Measurements from ENCODE around the gene RPL29. TPM values are rescaled to one million over a fixed set of nuclear protein-coding genes. Genes with fewer than 3 reads are reported as not detected.
A peak's percentile ranks its signal among the peaks of the same experiment; 100 is the strongest.

RPL29 gene
- total and polyA plus RNA-seq, 2 of the 13 experiments (the other 11 are each of a cell fraction or from before 2014, with no cell fraction given): 1,348 to 2,263 TPM

DNA sequence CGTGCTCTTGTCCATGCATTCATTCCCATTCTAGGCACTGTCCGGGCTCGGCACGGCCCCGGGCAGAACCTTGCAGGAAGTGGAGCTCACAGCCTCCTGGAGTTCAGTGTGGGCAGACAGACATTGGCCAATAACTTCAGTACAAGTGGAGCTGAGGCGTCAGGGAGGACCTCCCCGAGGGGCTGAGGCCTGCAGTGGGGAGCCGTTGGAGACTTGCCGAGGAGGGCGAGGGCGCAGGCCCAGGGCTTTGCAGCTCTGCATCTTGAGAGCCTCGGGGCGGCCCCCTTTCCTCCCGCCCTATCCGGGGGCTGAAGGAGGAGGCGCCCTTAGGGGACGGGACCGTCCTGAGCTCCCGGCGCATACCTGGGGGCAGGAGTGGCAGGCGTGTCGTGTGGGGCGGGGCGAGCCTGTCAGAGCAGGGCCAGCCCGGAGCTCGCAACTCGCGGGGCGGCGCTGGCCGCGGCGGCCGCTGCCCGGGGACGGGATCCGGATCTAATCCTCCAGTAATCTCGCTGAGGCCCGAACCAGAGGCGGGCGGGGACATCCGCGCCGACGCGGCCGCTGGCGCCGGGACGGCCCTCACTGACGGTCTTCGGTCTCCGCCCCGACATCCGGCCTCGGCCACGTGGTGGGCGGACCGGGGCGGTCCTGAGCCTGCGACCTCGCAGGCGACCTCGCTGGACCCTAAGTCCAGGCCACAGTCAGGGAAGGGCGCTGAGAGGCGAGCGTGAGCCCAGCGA is 12.7 kb downstream of the RPL29 start, which contains the start of gene ACY1 (continued):
- TF ChIP-seq, protein P1, sequence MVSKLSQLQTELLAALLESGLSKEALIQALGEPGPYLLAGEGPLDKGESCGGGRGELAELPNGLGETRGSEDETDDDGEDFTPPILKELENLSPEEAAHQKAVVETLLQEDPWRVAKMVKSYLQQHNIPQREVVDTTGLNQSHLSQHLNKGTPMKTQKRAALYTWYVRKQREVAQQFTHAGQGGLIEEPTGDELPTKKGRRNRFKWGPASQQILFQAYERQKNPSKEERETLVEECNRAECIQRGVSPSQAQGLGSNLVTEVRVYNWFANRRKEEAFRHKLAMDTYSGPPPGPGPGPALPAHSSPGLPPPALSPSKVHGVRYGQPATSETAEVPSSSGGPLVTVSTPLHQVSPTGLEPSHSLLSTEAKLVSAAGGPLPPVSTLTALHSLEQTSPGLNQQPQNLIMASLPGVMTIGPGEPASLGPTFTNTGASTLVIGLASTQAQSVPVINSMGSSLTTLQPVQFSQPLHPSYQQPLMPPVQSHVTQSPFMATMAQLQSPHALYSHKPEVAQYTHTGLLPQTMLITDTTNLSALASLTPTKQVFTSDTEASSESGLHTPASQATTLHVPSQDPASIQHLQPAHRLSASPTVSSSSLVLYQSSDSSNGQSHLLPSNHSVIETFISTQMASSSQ (IDR thresholded peaks at IDR 0.05; ENCODE audit: low read depth): peak; percentile 19; the same call in 1 of the 2 replicates
- TF ChIP-seq, protein P1 (CRISPR knock-in tag; IDR thresholded peaks at IDR 0.05; ENCODE audit: borderline replicate concordance): peak; percentile 66; the same call in 1 of the 2 replicates
- TF ChIP-seq TSC22D2 (CRISPR knock-in tag; IDR thresholded peaks at IDR 0.05; ENCODE audit: borderline replicate concordance): no peak
- TF ChIP-seq, protein P2, sequence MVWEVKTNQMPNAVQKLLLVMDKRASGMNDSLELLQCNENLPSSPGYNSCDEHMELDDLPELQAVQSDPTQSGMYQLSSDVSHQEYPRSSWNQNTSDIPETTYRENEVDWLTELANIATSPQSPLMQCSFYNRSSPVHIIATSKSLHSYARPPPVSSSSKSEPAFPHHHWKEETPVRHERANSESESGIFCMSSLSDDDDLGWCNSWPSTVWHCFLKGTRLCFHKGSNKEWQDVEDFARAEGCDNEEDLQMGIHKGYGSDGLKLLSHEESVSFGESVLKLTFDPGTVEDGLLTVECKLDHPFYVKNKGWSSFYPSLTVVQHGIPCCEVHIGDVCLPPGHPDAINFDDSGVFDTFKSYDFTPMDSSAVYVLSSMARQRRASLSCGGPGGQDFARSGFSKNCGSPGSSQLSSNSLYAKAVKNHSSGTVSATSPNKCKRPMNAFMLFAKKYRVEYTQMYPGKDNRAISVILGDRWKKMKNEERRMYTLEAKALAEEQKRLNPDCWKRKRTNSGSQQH (CRISPR knock-in tag; IDR thresholded peaks at IDR 0.05; ENCODE audit: low read depth): 0 out of 2 replicates have a peak, but pooled peaks have one; percentile 1
- TF ChIP-seq GLI4 (CRISPR knock-in tag; IDR thresholded peaks at IDR 0.05; ENCODE audit: borderline replicate concordance): peak; percentile 59; the same call in 1 of the 2 replicates
- peak; percentile 92 for TF ChIP-seq GABPB1 (CRISPR knock-in tag; IDR thresholded peaks at IDR 0.05)
- peak; percentile 73 for TF ChIP-seq YEATS2 (CRISPR knock-in tag; IDR thresholded peaks at IDR 0.05; ENCODE audit: borderline replicate concordance)
- TF ChIP-seq, protein P3, sequence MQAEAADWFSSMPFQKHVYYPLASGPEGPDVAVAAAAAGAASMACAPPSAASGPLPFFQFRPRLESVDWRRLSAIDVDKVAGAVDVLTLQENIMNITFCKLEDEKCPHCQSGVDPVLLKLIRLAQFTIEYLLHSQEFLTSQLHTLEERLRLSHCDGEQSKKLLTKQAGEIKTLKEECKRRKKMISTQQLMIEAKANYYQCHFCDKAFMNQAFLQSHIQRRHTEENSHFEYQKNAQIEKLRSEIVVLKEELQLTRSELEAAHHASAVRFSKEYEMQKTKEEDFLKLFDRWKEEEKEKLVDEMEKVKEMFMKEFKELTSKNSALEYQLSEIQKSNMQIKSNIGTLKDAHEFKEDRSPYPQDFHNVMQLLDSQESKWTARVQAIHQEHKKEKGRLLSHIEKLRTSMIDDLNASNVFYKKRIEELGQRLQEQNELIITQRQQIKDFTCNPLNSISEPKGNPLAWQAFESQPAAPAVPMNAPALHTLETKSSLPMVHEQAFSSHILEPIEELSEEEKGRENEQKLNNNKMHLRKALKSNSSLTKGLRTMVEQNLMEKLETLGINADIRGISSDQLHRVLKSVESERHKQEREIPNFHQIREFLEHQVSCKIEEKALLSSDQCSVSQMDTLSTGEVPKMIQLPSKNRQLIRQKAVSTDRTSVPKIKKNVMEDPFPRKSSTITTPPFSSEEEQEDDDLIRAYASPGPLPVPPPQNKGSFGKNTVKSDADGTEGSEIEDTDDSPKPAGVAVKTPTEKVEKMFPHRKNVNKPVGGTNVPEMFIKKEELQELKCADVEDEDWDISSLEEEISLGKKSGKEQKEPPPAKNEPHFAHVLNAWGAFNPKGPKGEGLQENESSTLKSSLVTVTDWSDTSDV (CRISPR knock-in tag; IDR thresholded peaks at IDR 0.05): peak; percentile 61; the same call in 1 of the 2 replicates
- TF ChIP-seq, protein P4, sequence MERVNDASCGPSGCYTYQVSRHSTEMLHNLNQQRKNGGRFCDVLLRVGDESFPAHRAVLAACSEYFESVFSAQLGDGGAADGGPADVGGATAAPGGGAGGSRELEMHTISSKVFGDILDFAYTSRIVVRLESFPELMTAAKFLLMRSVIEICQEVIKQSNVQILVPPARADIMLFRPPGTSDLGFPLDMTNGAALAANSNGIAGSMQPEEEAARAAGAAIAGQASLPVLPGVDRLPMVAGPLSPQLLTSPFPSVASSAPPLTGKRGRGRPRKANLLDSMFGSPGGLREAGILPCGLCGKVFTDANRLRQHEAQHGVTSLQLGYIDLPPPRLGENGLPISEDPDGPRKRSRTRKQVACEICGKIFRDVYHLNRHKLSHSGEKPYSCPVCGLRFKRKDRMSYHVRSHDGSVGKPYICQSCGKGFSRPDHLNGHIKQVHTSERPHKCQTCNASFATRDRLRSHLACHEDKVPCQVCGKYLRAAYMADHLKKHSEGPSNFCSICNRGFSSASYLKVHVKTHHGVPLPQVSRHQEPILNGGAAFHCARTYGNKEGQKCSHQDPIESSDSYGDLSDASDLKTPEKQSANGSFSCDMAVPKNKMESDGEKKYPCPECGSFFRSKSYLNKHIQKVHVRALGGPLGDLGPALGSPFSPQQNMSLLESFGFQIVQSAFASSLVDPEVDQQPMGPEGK (CRISPR knock-in tag; IDR thresholded peaks at IDR 0.05): peak; percentile 97
- peak; percentile 79; the same call in 1 of the 2 replicates for TF ChIP-seq NFE2L1 (CRISPR knock-in tag; IDR thresholded peaks at IDR 0.05; ENCODE audit: borderline replicate concordance)
- TF ChIP-seq HHEX (CRISPR knock-in tag; IDR thresholded peaks at IDR 0.05): no peak
- no peak for TF ChIP-seq CHD4 (IDR thresholded peaks at IDR 0.05; ENCODE audit: borderline replicate concordance, low read length)
- peak; percentile 94 for TF ChIP-seq TBX2 (CRISPR knock-in tag; IDR thresholded peaks at IDR 0.05; ENCODE audit: borderline replicate concordance)
- TF ChIP-seq ZNF816 (CRISPR knock-in tag; IDR thresholded peaks at IDR 0.05; ENCODE audit: borderline replicate concordance): peak; percentile 78; the same call in 1 of the 2 replicates
- no peak for TF ChIP-seq ZNF30 (CRISPR knock-in tag; IDR thresholded peaks at IDR 0.05)
- TF ChIP-seq ERF (CRISPR knock-in tag; IDR thresholded peaks at IDR 0.05): peak; percentile 88; the same call in 1 of the 2 replicates

All from HepG2 (cell line).